Measurements from ENCODE around the gene UNC13B.

DNA sequence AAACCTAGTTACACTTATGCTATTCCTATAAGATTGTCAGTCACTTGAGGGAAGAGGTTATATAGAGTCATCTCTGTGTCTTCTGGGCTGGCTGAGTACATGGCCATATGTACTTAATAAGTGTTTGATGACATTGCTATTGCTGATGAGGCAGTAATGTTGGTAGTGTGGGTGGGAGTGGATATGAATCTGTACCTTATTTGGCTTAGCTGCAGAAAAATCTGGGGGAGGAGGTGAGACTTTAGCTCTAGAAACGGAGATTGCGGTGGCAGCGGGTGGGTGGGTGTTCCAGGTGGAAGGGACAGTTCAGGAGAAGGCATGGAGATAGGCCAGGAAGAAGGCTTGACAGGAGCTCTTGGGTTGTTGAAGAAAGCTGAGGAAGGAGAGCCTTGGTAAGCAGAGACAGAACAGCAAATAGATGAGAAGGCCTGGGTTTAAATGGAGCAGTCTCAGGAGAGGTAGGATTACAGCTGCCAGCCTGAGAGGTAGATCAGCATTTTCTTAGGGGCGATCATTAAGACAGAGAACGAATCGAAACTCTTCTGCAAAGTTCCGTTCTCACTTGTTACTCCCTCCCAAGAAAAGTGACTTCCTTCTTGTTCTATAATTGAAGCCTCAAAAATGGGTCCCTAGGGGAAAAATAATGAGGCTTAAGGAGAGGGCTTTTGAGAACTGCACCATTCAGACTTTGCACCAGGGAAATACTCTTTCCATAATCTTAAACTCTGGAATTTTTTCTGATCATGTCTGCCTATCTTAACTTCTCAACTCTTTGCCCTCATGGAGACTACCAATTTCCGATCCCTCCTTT, 160.5 kb downstream of the UNC13B start:
- no peak for TF ChIP-seq POLR2A (IDR thresholded peaks at IDR 0.05; ENCODE audit: low read depth, low read length)
- TF ChIP-seq, protein P1, sequence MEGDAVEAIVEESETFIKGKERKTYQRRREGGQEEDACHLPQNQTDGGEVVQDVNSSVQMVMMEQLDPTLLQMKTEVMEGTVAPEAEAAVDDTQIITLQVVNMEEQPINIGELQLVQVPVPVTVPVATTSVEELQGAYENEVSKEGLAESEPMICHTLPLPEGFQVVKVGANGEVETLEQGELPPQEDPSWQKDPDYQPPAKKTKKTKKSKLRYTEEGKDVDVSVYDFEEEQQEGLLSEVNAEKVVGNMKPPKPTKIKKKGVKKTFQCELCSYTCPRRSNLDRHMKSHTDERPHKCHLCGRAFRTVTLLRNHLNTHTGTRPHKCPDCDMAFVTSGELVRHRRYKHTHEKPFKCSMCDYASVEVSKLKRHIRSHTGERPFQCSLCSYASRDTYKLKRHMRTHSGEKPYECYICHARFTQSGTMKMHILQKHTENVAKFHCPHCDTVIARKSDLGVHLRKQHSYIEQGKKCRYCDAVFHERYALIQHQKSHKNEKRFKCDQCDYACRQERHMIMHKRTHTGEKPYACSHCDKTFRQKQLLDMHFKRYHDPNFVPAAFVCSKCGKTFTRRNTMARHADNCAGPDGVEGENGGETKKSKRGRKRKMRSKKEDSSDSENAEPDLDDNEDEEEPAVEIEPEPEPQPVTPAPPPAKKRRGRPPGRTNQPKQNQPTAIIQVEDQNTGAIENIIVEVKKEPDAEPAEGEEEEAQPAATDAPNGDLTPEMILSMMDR (IDR thresholded peaks at IDR 0.05; ENCODE audit: extremely low read depth in 1 of 2, insufficient read depth in 1 of 2, low read depth in 1 of 2, low read length in 2 of 2), result no peak
- TF ChIP-seq POLR2AphosphoS5 (IDR thresholded peaks at IDR 0.05; ENCODE audit: insufficient read depth, low read depth, low read length), result no peak
- TF ChIP-seq EZH2 (IDR thresholded peaks at IDR 0.05; ENCODE audit: borderline replicate concordance, low read depth, low read length, severe bottlenecking), result no peak
- TF ChIP-seq MYC (IDR thresholded peaks at IDR 0.05; ENCODE audit: low read depth, low read length), result no peak

Data from endothelial cell of umbilical vein (primary cell).